ENCODE data around the gene REST. TPM values are rescaled to one million over a fixed set of nuclear protein-coding genes. Genes with fewer than 3 reads are reported as not detected.
A peak's percentile ranks its signal among the peaks of the same experiment; 100 is the strongest.

The REST gene
- polyA plus RNA-seq, 1 of the 3 experiments (the other 2 are of a cell fraction): 6.0 TPM

- TF ChIP-seq REST (IDR thresholded peaks at IDR 0.05; ENCODE audit: low read depth, low read length) (peak; percentile 43; the same call in 1 of the 2 replicates), SIN3A (IDR thresholded peaks at IDR 0.05; ENCODE audit: borderline replicate concordance, low read depth, low read length) (no peak), EP300 (IDR thresholded peaks at IDR 0.05; ENCODE audit: borderline replicate concordance in 1 of 2, low read depth in 1 of 2, low read length in 1 of 2) (no peak), JUND (IDR thresholded peaks at IDR 0.05) (no peak; the same call in 1 of the 2 replicates), MEF2A (IDR thresholded peaks at IDR 0.05; ENCODE audit: borderline replicate concordance, low read depth) (no peak), FOXJ3 (CRISPR knock-in tag; IDR thresholded peaks at IDR 0.05) (no peak), RAD21 (IDR thresholded peaks at IDR 0.05; ENCODE audit: low read length) (no peak), FOSL2 (IDR thresholded peaks at IDR 0.05; ENCODE audit: borderline replicate concordance, low read depth) (no peak), YY1 (IDR thresholded peaks at IDR 0.05; ENCODE audit: low read depth) (0 out of 2 replicates have a peak, but pooled peaks have one; percentile 20), GABPA (IDR thresholded peaks at IDR 0.05; ENCODE audit: low read depth) (peak; percentile 66), RCOR1 (IDR thresholded peaks at IDR 0.05; ENCODE audit: low read length) (0 out of 2 replicates have a peak, but pooled peaks have one; percentile 32)
- TF ChIP-seq, protein P1, sequence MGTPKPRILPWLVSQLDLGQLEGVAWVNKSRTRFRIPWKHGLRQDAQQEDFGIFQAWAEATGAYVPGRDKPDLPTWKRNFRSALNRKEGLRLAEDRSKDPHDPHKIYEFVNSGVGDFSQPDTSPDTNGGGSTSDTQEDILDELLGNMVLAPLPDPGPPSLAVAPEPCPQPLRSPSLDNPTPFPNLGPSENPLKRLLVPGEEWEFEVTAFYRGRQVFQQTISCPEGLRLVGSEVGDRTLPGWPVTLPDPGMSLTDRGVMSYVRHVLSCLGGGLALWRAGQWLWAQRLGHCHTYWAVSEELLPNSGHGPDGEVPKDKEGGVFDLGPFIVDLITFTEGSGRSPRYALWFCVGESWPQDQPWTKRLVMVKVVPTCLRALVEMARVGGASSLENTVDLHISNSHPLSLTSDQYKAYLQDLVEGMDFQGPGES (IDR thresholded peaks at IDR 0.05; ENCODE audit: low read depth, low read length): no peak
- TF ChIP-seq, protein P2, sequence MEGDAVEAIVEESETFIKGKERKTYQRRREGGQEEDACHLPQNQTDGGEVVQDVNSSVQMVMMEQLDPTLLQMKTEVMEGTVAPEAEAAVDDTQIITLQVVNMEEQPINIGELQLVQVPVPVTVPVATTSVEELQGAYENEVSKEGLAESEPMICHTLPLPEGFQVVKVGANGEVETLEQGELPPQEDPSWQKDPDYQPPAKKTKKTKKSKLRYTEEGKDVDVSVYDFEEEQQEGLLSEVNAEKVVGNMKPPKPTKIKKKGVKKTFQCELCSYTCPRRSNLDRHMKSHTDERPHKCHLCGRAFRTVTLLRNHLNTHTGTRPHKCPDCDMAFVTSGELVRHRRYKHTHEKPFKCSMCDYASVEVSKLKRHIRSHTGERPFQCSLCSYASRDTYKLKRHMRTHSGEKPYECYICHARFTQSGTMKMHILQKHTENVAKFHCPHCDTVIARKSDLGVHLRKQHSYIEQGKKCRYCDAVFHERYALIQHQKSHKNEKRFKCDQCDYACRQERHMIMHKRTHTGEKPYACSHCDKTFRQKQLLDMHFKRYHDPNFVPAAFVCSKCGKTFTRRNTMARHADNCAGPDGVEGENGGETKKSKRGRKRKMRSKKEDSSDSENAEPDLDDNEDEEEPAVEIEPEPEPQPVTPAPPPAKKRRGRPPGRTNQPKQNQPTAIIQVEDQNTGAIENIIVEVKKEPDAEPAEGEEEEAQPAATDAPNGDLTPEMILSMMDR (IDR thresholded peaks at IDR 0.05): no peak
- TF ChIP-seq, protein P3, sequence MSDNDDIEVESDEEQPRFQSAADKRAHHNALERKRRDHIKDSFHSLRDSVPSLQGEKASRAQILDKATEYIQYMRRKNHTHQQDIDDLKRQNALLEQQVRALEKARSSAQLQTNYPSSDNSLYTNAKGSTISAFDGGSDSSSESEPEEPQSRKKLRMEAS (IDR thresholded peaks at IDR 0.05; ENCODE audit: low read depth): peak; percentile 79
- TF ChIP-seq, protein P4, sequence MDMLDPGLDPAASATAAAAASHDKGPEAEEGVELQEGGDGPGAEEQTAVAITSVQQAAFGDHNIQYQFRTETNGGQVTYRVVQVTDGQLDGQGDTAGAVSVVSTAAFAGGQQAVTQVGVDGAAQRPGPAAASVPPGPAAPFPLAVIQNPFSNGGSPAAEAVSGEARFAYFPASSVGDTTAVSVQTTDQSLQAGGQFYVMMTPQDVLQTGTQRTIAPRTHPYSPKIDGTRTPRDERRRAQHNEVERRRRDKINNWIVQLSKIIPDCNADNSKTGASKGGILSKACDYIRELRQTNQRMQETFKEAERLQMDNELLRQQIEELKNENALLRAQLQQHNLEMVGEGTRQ (IDR thresholded peaks at IDR 0.05; ENCODE audit: borderline replicate concordance, low read depth, low read length): no peak
- TF ChIP-seq, protein P5, sequence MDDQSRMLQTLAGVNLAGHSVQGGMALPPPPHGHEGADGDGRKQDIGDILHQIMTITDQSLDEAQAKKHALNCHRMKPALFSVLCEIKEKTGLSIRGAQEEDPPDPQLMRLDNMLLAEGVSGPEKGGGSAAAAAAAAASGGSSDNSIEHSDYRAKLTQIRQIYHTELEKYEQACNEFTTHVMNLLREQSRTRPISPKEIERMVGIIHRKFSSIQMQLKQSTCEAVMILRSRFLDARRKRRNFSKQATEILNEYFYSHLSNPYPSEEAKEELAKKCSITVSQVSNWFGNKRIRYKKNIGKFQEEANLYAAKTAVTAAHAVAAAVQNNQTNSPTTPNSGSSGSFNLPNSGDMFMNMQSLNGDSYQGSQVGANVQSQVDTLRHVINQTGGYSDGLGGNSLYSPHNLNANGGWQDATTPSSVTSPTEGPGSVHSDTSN (IDR thresholded peaks at IDR 0.05): no peak
These were observed 71.1 kb downstream of the REST start, which contains the start of gene POLR2B (continued) for GRCh38 chr4:56978750-56979303.
